HepG2 (cell line): ENCODE data around the gene DDX50. TPM values are rescaled to one million over a fixed set of nuclear protein-coding genes. Genes with fewer than 3 reads are reported as not detected.

Experiments
- AHDC1 ChIP-seq: sonication (generic); formaldehyde crosslinking; IDR thresholded peaks from 2 replicates; pipeline ENCODE4 v1.5.1; 2020; ENCODE audit warnings: mild to moderate bottlenecking, missing genetic modification reagents, borderline replicate concordance
- AKAP8 ChIP-seq: sonication (generic); formaldehyde crosslinking; IDR thresholded peaks from 2 replicates; pipeline ENCODE4 v1.5.1; 2020; ENCODE audit warnings: mild to moderate bottlenecking, missing genetic modification reagents
- ARID5B ChIP-seq: IDR thresholded peaks from 2 replicates; pipeline ENCODE4 v1.4.0; 2020; ENCODE audit warnings: mild to moderate bottlenecking, missing genetic modification reagents
- ATF2 ChIP-seq: sonication (generic); formaldehyde crosslinking; IDR thresholded peaks from 2 replicates; pipeline ENCODE4 v1.4.0; 2020; ENCODE audit warnings: missing genetic modification reagents
- FOSL2 ChIP-seq: sonication (generic); formaldehyde crosslinking; IDR thresholded peaks from 2 replicates; pipeline ENCODE4 v1.4.0; 2020; ENCODE audit warnings: missing genetic modification reagents
- FOXK2 ChIP-seq: fragments of 450-650 bp; IDR thresholded peaks from 2 replicates; pipeline ENCODE4 v1.6.1; 2016
- HNF4G ChIP-seq, 2 experiments: sonication (generic) in 1 of 2; formaldehyde crosslinking in 1 of 2; IDR thresholded peaks; 2 replicates each; pipeline versions ENCODE4 v1.4.0 to v1.6.1; 2011 to 2020; ENCODE audit warnings: borderline replicate concordance in 2 of 2, low read depth in 2 of 2, mild to moderate bottlenecking in 2 of 2, low read length in 1 of 2, missing genetic modification reagents in 1 of 2, moderate library complexity in 1 of 2
- NR2F1 ChIP-seq, 2 experiments: fragments of 450-650 bp in 1 of 2; formaldehyde crosslinking in 1 of 2; IDR thresholded peaks; 2 replicates each; pipeline versions ENCODE4 v1.5.0 to v1.6.1; 2016 to 2020; ENCODE audit warnings: mild to moderate bottlenecking in 1 of 2, missing compliant biosample characterization in 1 of 2, missing genetic modification reagents in 1 of 2, moderate library complexity in 1 of 2
- RBFOX2 ChIP-seq: fragments of 200-400 bp; formaldehyde crosslinking; IDR thresholded peaks from 2 replicates; pipeline ENCODE4 v1.6.1; 2017; ENCODE audit warnings: low read depth, mild to moderate bottlenecking, low read length
- RCOR2 ChIP-seq: IDR thresholded peaks from 2 replicates; pipeline ENCODE4 v1.6.1; 2016; ENCODE audit warnings: missing biosample characterization, missing genetic modification reagents
- ZFX ChIP-seq: sonication (generic); formaldehyde crosslinking; IDR thresholded peaks from 2 replicates; pipeline ENCODE4 v1.4.0; 2020; ENCODE audit warnings: mild to moderate bottlenecking, low read depth, missing genetic modification reagents, moderate library complexity
- ZFY ChIP-seq: sonication (generic); formaldehyde crosslinking; IDR thresholded peaks from 2 replicates; pipeline ENCODE4 v1.4.0; 2020; ENCODE audit warnings: missing genetic modification reagents
- ZNF33A ChIP-seq: sonication (generic); formaldehyde crosslinking; IDR thresholded peaks from 2 replicates; pipeline ENCODE4 v1.5.1; 2020; ENCODE audit warnings: missing genetic modification reagents, mild to moderate bottlenecking, moderate library complexity, borderline replicate concordance
- ZNF552 ChIP-seq: sonication (generic); formaldehyde crosslinking; IDR thresholded peaks from 2 replicates; pipeline ENCODE4 v1.9.0; 2022; ENCODE audit warnings: missing genetic modification reagents, mild to moderate bottlenecking, borderline replicate concordance
- polyA plus RNA-seq, 8 experiments: library from polyadenylated mRNA; depleted of rRNA in 3 of 8; stranded (reverse) in 7 of 8; unstranded in 1 of 8; fragments of >200 nt; fragmentation: Illumina TruSeq in 4 of 8; extraction: Trizol in 4 of 8; gene quantifications; 2 replicates each; pipeline versions ENCODE4 v1.2.1 to v1.2.3, GENCODE V29; 2011 to 2016; ENCODE audit warnings: low read depth in 4 of 8, missing spikeins in 1 of 8, mixed read lengths in 1 of 8; ENCODE audit not compliant: insufficient read depth in 1 of 8
- total RNA-seq, 5 experiments: library from RNA; depleted of rRNA; stranded (reverse); fragments of >200 nt; fragmentation: Illumina TruSeq; extraction: Trizol; gene quantifications; 2 replicates each; pipeline ENCODE4 v1.2.3, GENCODE V29; 2016; ENCODE audit warnings: low read depth in 1 of 5
- TF ChIP-seq, protein P1 (sequence below): sonication (generic); IDR thresholded peaks from 2 replicates; pipeline ENCODE4 v1.6.1; 2016; ENCODE audit warnings: low read depth, borderline replicate concordance

DDX50 gene
- total and polyA plus RNA-seq, 2 of the 13 experiments (the other 11 are each of a cell fraction or from before 2014, with no cell fraction given): 19.0 to 38.2 TPM

- TF ChIP-seq ARID5B (CRISPR knock-in tag) (peak; percentile 92), AHDC1 (peak; percentile 95; the same call in 1 of the 2 replicates), FOXK2 (peak; percentile 89), ZFY (CRISPR knock-in tag) (peak; percentile 38), ATF2 (peak; percentile 89; the same call in 1 of the 2 replicates), AKAP8 (CRISPR knock-in tag) (peak; percentile 55; the same call in 1 of the 2 replicates), HNF4G (IDR thresholded peaks at IDR 0.05; ENCODE audit: borderline replicate concordance, low read depth, low read length) (peak; percentile 100), HNF4G (CRISPR knock-in tag; IDR thresholded peaks at IDR 0.05; ENCODE audit: borderline replicate concordance, low read depth) (peak; percentile 97), RCOR2 (CRISPR knock-in tag) (peak; percentile 91), ZNF33A (CRISPR knock-in tag) (peak; percentile 62; the same call in 1 of the 2 replicates), RBFOX2 (no peak), ZFX (CRISPR knock-in tag) (peak; percentile 46; the same call in 1 of the 2 replicates), FOSL2 (CRISPR knock-in tag) (peak; percentile 42), NR2F1 (CRISPR knock-in tag; IDR thresholded peaks at IDR 0.05) (peak; percentile 53 to 71; a peak in 2 of 4 replicates), ZNF552 (CRISPR knock-in tag) (no peak)
- TF ChIP-seq, protein P1, sequence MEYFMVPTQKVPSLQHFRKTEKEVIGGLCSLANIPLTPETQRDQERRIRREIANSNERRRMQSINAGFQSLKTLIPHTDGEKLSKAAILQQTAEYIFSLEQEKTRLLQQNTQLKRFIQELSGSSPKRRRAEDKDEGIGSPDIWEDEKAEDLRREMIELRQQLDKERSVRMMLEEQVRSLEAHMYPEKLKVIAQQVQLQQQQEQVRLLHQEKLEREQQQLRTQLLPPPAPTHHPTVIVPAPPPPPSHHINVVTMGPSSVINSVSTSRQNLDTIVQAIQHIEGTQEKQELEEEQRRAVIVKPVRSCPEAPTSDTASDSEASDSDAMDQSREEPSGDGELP: peak; percentile 94
These were observed 24.6 kb upstream of the DDX50 start (continued) for GRCh38 chr10:68876246-68877138.
